Heart left ventricle (tissue), 16 donors: ENCODE data around the gene OOSP1. TPM values are rescaled to one million over a fixed set of nuclear protein-coding genes. Genes with fewer than 3 reads are reported as not detected.
"Not testable (repeated sequence)": the region's sequence is repeated elsewhere in the genome, so short reads cannot be mapped to it uniquely, and the experiment has no call there.

Experiments
- ATAC-seq, 4 donors: fragments of 200-7000 bp; cut with Tn5 transposase; one replicate each; pipeline ENCODE4 v1.9.1; 2020 to 2022; ENCODE audit warnings: moderate library complexity in 4 of 4, mild to moderate bottlenecking in 3 of 4, moderate number of reproducible peaks in 1 of 4
- DNase-seq, 5 donors: peaks; one replicate each; pipeline ENCODE4 v3.0.0-alpha.2; 2020
- H3K27ac ChIP-seq, 12 donors: fragments of 200-600 bp; sonication (generic) in 4 of 12; one replicate each; pipeline versions ENCODE4 v1.5.0 to v1.8.0; 2016 to 2022; ENCODE audit warnings: mild to moderate bottlenecking in 2 of 12
- H3K27me3 ChIP-seq, 9 donors: fragments of 200-600 bp; sonication (generic) in 2 of 9; one replicate each; pipeline versions ENCODE4 v1.5.1 to v1.8.0; 2016 to 2022; ENCODE audit warnings: mild to moderate bottlenecking in 3 of 9
- H3K36me3 ChIP-seq, 9 donors: fragments of 200-600 bp; sonication (generic) in 2 of 9; one replicate each; pipeline versions ENCODE4 v1.5.0 to v1.8.0; 2018 to 2022; ENCODE audit warnings: mild to moderate bottlenecking in 2 of 9
- H3K4me1 ChIP-seq, 12 donors: fragments of 200-600 bp; sonication (generic) in 4 of 12; one replicate each; pipeline versions ENCODE4 v1.5.0 to v1.8.0; 2016 to 2022; ENCODE audit warnings: mild to moderate bottlenecking in 3 of 12
- H3K4me3 ChIP-seq, 12 donors: fragments of 200-600 bp; sonication (generic) in 4 of 12; one replicate each; pipeline versions ENCODE4 v1.5.0 to v1.8.0; 2017 to 2022; ENCODE audit warnings: mild to moderate bottlenecking in 9 of 12, moderate library complexity in 4 of 12
- H3K9me3 ChIP-seq, 12 donors: fragments of 200-600 bp; sonication (generic) in 4 of 12; one replicate each; pipeline versions ENCODE4 v1.5.0 to v1.8.0; 2016 to 2022; ENCODE audit warnings: mild to moderate bottlenecking in 1 of 12
- POLR2A ChIP-seq, 2 donors: fragments of 450-650 bp; IDR thresholded peaks; one replicate each; pipeline ENCODE4 v1.6.1; 2017; ENCODE audit warnings: antibody characterized with exemption in 2 of 2, mild to moderate bottlenecking in 2 of 2, moderate library complexity in 2 of 2
- WGBS, 4 donors: extraction: QIAGEN DNeasy Blood & Tissue Kit in 2 of 4; methylation state at CpG; one replicate each; pipeline versions ENCODE4 v1.1.5 to v1.1.7; 2013 to 2018; 5-methylcytosine and 5-hydroxymethylcytosine counted together
- intact Hi-C, 10 donors: fragments of 100-400 bp; cut with DNase I; formaldehyde crosslinking; loops; one replicate each; pipeline versions ENCODE4 v1.11.1 to v1.14.2; 2022
- polyA plus RNA-seq, 2 donors: library from polyadenylated mRNA; stranded (reverse); fragments of 200-250 nt; gene quantifications; one replicate each; pipeline ENCODE4 v1.2.3, GENCODE V29; 2013
- total RNA-seq, 9 donors: library from RNA; depleted of rRNA in 2 of 9; stranded (reverse); fragments of >200 nt in 2 of 9; fragmentation: NEBNext Ultra II Directional in 3 of 9; extraction: Animal tissue kit (Norgen Biotek cat#: 25700) in 3 of 9; gene quantifications; one replicate each; pipeline versions ENCODE4 v1.1.0 to v1.2.4, GENCODE V29; 2016 to 2023
- TF ChIP-seq, protein P1 (sequence below), 12 donors: fragments of 200-600 bp; sonication (generic) in 4 of 12; IDR thresholded peaks; one replicate each; pipeline versions ENCODE4 v1.5.0 to v1.8.0; 2018 to 2022; ENCODE audit warnings: antibody characterized with exemption in 12 of 12, mild to moderate bottlenecking in 5 of 12
- donor health status: ischemic (EF 13 %, LVEDD 7.1; RV severe dilation, severe dysfunction).
- donor health status: healthy with polysubstance abuse.
- donor health status: DM: no; HTN: yes; CAD: no.
- donor health status: DM: no; HTN: no; CAD: no.
- donor health status: ischemic (EF 25% LVEDD 6.9; RV normal size, moderate dysfunction).
- donor health status: ischemic (EF 25% LVEDD 5.7; RV mildly dilated, moderate dysfunction).
- donor health status: healthy.
- donor health status: DM: yes; HTN: yes; CAD: no.
- donor health status: ischemic (EF 35%, LVEDD 5.7; RV mildly dilated, moderate dysfunction).
- donor health status: nonischemic (EF 11% LVEDD 7.7; RV severe dilation, severe dysfunction).
- donor health status: DM: yes; HTN: yes; CAD: no.
- donor health status: PGD.
- donor health status: ischemic (EF 29% LVEDD 5.4; RV normal size, mild dysfunction).
- donor health status: nonischemic (EF 23%, LVEDD 6.1; RV moderate dilation, normal function).

The OOSP1 gene
- total and polyA plus RNA-seq, 11 donors, result 0.38 TPM; not detected in 10

DNA sequence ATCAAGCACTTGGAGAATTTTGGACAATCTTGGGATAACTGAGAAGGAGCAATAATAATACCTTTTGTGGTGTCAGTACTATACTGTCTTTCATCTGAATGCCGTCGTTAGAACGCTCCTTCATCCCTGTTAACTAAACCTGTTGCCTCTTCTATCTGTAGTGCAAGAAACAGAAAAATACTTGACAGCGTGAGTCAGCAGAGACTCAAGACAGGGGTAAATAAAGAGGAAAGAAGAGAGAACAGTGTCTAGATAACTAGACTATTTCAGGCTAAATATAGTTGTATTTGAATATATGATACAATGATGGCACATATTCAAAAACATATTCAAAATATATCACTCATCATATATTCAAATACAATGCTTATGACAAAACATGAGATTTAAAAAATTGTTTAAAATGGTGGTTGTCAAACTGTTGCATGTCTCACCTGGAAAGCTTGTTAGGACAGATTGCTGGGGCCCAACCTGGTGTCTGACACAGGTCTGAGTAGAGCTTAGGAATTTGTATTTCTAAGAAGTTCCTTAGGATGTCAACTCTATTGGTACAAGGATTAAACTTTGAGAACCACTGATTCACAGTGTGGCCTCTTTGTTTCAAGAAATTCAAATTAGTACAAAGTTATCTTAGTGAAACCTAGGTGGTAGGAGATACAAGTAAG lies 43.0 kb downstream of the OOSP1 start:
- no peak for TF ChIP-seq POLR2A (IDR thresholded peaks at IDR 0.05)
- TF ChIP-seq, protein P1, sequence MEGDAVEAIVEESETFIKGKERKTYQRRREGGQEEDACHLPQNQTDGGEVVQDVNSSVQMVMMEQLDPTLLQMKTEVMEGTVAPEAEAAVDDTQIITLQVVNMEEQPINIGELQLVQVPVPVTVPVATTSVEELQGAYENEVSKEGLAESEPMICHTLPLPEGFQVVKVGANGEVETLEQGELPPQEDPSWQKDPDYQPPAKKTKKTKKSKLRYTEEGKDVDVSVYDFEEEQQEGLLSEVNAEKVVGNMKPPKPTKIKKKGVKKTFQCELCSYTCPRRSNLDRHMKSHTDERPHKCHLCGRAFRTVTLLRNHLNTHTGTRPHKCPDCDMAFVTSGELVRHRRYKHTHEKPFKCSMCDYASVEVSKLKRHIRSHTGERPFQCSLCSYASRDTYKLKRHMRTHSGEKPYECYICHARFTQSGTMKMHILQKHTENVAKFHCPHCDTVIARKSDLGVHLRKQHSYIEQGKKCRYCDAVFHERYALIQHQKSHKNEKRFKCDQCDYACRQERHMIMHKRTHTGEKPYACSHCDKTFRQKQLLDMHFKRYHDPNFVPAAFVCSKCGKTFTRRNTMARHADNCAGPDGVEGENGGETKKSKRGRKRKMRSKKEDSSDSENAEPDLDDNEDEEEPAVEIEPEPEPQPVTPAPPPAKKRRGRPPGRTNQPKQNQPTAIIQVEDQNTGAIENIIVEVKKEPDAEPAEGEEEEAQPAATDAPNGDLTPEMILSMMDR (IDR thresholded peaks at IDR 0.05), result no peak
- Histone ChIP-seq H3K27me3 (no peaks in the 10 kb centered on the region), H3K9me3 (no peaks in the 10 kb centered on the region), H3K36me3 (no peaks in the 10 kb centered on the region), H3K4me3 (no peak overlapping the region), H3K27ac (no peak overlapping the region), H3K4me1 (no peaks in the 10 kb centered on the region)
- intact Hi-C loops, result no loop called here
- DNase-seq, result no peak
- WGBS, 4 donors, result 89 to 95% (median 92%) methylated on average over 4 of the region's 4 CpGs
- ATAC-seq, result no peak

DNA sequence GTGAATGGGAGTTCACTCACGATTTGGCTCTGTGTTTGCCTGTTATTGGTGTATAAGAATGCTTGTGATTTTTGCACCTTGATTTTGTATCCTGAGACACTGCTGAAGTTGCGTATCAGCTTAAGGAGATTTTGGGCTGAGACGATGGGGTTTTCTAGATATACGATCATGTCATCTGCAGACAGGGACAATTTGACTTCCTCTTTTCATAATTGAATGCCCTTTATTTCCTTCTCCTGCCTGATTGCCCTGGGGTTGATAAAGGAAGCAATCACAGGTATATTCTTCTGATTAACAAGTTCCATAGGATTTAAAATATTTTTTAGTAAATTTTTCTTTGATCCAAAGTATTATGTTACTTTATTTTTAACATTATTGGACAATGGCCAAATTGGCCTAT lies 43.8 kb downstream of the OOSP1 start:
- DNase-seq, intact Hi-C loops, H3K27ac ChIP-seq, H3K4me1 ChIP-seq, H3K9me3 ChIP-seq, H3K27me3 ChIP-seq, ATAC-seq, H3K36me3 ChIP-seq, H3K4me3 ChIP-seq: not testable (repeated sequence)
- WGBS, 4 donors, result 66 to 70% (median 68%) methylated on average over 4 of the region's 4 CpGs

DNA sequence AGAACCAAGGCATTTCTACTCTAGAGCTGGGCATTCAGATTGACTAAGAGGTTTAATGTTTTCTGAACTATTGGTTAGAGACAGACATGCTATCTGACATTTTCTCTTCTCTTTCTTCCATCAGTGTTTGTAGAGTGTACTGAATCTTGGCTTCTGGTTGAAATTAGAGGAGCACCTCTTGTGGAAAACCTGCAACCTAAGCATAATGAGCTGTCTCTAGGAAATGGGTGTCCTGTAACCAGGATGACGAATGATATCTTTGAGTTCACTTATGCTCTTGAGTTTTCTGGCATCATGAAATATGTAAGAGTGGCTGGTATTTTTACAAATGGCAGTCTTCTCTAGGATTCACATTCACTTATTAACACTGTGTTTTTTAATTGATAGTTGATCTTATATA lies 45.0 kb downstream of the OOSP1 start:
- no peak overlapping the region for H3K4me3 ChIP-seq
- intact Hi-C loops, result no loop called here
- H3K36me3 ChIP-seq, result no peaks in the 10 kb centered on the region
- H3K27me3 ChIP-seq, result no peaks in the 10 kb centered on the region
- no peaks in the 10 kb centered on the region for H3K4me1 ChIP-seq
- WGBS, 4 donors, result 59 to 69% (median 60%) methylated on average over 1 of the region's 1 CpG
- TF ChIP-seq POLR2A (IDR thresholded peaks at IDR 0.05), result no peak
- TF ChIP-seq, protein P1 (IDR thresholded peaks at IDR 0.05), result no peak
- DNase-seq, result no peak
- ATAC-seq, result no peak
- H3K9me3 ChIP-seq, result no peaks in the 10 kb centered on the region
- H3K27ac ChIP-seq, result no peak overlapping the region

DNA sequence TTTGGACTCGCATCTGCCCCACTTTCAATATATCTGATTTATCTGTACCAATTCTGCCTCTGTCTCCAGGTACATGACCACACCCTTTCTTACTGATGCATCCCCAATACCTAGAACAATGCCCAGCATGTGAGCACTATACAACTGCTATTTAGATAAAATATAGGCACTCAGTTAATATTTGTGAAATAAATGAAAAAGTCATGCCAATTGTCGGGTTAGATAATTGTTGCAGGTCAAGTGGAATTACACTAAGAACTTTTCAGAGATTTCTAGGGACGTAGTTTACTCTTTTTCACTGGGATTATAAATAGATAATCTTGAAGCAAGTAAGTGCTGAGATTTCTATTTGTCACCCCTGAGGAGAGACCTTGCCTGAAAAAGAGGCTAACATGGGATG lies 46.1 kb downstream of the OOSP1 start:
- no peak for TF ChIP-seq POLR2A (IDR thresholded peaks at IDR 0.05)
- TF ChIP-seq, protein P1 (IDR thresholded peaks at IDR 0.05), result no peak
- Histone ChIP-seq H3K9me3 (peaks cover 0 to 7% (median 0%) of the 10 kb centered on the region in 12 donors), H3K27me3 (no peaks in the 10 kb centered on the region), H3K36me3 (no peaks in the 10 kb centered on the region), H3K4me3 (no peak overlapping the region), H3K4me1 (no peaks in the 10 kb centered on the region), H3K27ac (no peak overlapping the region)
- 87 to 96% (median 89%) methylated on average over 3 of the region's 3 CpGs for WGBS, 4 donors
- intact Hi-C loops, result no loop called here
- no peak for ATAC-seq
- no peak for DNase-seq

DNA sequence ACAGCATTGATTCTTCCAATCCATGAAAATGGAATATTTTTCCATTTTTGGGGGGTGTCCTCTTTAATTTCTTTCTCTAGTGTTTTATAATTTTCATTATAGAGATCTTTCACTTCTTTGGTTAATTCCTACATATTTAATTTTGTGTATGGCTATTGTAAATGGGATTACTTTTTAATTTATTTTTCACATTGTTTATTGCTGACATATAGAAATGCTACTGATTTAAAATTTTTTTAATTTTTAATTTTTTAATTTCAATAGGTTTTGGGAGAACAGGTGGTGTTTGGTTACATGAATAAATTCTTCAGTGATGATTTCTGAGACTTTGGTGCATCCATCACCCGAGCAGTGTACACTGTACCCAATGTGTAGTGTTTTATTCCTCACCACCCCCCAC lies 52.2 kb downstream of the OOSP1 start:
- Histone ChIP-seq H3K27me3 (no peaks in the 10 kb centered on the region), H3K9me3 (peaks cover 0 to 18% (median 4%) of the 10 kb centered on the region in 12 donors), H3K27ac (no peak overlapping the region), H3K36me3 (no peaks in the 10 kb centered on the region), H3K4me1 (no peaks in the 10 kb centered on the region), H3K4me3 (no peak overlapping the region)
- intact Hi-C loops, result no loop called here
- TF ChIP-seq, protein P1 (IDR thresholded peaks at IDR 0.05), result no peak
- TF ChIP-seq POLR2A (IDR thresholded peaks at IDR 0.05), result no peak
- ATAC-seq (no peak), DNase-seq (no peak)
- WGBS, 4 donors, result 56 to 73% (median 68%) methylated on average over 1 of the region's 1 CpG
